GM12872 (cell line): ENCODE measurements around the gene CD109.

ENCODE experiments used
- TF ChIP-seq, protein P1 (sequence below): IDR thresholded peaks from 3 replicates; pipeline ENCODE4 v1.5.1; 2011; ENCODE audit warnings: low read depth, mild to moderate bottlenecking, low read length, moderate library complexity; ENCODE audit not compliant: insufficient read depth

Gene CD109

DNA sequence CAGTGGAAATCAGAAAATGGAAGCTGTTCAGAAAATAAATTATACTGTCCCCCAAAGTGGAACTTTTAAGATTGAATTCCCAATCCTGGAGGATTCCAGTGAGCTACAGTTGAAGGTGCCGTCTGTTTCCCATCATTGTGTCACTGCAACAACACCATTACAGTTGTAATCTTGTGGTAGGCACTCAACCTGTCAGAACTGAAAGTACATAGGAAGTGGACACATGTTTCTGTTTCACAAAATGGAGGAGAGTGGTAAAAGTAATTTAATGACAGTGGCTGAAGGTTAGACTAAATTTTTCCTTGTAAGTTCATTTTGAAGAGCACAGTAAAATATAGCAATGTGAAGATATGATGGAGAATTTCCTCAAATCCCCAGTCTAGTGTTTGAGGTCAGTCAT, 70.0 kb downstream of the CD109 start:
- TF ChIP-seq, protein P1, sequence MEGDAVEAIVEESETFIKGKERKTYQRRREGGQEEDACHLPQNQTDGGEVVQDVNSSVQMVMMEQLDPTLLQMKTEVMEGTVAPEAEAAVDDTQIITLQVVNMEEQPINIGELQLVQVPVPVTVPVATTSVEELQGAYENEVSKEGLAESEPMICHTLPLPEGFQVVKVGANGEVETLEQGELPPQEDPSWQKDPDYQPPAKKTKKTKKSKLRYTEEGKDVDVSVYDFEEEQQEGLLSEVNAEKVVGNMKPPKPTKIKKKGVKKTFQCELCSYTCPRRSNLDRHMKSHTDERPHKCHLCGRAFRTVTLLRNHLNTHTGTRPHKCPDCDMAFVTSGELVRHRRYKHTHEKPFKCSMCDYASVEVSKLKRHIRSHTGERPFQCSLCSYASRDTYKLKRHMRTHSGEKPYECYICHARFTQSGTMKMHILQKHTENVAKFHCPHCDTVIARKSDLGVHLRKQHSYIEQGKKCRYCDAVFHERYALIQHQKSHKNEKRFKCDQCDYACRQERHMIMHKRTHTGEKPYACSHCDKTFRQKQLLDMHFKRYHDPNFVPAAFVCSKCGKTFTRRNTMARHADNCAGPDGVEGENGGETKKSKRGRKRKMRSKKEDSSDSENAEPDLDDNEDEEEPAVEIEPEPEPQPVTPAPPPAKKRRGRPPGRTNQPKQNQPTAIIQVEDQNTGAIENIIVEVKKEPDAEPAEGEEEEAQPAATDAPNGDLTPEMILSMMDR, result no peak

DNA sequence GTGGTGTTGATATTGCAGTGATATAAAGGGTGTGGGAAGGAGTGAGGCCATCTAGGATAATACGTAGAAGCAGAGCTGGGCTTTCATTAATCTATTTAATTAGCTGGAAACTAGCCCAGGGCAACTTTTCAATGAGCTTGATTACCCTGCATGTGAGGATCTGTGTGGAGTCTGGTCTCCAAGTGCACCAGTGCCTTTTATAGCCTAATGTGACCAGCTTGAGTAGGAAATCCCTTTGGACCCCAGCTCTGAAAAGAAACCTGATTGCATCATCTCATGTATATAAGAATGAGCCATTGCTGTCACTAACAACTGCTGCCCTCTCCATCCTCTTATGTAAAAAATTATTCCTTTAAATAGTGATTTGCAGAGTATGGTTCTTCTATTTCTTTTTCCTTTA, 72.6 kb downstream of the CD109 start:
- TF ChIP-seq, protein P1, result no peak

DNA sequence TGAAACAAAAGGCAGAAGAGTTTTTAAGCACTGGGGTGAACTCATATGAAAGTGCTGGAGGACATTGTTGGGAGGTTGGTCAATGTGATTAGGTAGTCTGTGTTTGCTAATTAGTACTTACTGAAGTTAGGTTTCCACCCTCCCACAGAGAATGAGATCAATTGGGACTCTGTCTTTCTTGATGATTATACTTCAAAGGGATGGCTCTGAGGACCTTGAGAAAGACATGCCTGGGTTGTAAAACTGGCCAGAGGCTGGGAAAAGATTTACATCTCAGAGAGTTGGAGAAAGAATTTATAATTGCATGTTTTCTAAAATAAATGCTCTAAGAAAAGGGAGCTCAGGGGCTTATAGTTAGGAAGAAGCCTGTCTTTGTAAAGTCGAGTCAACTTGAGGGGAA, 74.0 kb downstream of the CD109 start:
- TF ChIP-seq, protein P1, result no peak

DNA sequence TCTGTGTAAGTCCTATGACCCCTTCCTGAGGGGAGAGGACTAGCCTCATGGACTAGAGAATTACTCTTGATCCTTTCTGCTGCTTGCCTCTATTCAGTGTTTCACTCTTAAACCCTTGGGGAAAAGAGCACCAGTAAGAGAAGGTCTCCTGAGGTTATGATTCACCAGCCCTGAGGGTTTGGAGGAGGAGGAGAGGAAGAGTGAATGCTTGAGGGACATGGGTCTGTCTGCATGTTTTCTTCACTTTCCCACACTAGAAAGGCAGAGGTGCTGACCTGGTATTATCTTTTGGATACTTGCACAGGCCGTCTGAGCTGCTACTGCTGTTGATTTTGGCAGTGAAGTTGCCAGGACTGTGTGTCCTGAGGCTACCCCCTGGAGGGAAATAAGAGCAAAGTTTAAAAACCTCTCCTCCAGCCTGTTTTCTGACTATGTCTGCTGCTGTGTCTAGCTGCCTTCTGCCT, 78.3 kb downstream of the CD109 start:
- TF ChIP-seq, protein P1, result no peak

DNA sequence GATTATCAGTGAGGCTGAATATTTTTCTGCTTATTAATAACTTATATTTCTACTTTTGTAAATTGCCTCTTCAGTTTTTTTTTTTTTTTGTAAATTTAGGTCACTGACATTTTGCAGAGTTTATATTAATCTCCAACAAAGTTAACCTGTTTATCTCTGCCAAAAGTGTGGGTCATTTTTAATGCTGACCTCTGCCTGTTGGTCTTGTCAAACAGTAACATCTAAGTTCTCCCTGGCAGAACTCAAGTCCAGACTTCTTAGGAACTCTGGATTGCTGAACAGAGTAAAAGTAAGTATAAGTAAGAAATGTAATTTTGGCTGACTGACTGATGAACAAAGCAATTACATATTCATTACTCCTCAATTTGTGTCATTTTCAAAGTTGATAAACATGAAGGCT, 83.9 kb downstream of the CD109 start:
- TF ChIP-seq, protein P1, result no peak

DNA sequence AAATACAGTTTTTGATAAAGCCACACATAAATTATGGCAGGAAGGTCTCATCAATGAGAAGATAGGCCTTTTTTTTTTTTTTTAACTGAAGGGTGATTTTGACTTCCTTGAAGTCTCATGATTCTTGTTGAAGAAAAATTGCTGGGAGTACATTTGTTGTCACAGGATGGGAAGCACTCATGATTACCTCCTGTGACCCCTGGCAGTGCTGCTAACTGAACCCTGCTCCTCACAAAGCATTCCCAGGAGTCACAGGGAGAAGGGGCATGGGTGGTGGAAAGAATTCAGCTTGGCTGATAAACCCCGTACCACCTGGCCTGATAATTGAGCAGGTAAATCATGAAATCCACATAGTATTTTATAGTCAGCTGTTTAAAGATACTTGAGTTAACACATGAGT, 86.9 kb downstream of the CD109 start:
- TF ChIP-seq, protein P1, result no peak

DNA sequence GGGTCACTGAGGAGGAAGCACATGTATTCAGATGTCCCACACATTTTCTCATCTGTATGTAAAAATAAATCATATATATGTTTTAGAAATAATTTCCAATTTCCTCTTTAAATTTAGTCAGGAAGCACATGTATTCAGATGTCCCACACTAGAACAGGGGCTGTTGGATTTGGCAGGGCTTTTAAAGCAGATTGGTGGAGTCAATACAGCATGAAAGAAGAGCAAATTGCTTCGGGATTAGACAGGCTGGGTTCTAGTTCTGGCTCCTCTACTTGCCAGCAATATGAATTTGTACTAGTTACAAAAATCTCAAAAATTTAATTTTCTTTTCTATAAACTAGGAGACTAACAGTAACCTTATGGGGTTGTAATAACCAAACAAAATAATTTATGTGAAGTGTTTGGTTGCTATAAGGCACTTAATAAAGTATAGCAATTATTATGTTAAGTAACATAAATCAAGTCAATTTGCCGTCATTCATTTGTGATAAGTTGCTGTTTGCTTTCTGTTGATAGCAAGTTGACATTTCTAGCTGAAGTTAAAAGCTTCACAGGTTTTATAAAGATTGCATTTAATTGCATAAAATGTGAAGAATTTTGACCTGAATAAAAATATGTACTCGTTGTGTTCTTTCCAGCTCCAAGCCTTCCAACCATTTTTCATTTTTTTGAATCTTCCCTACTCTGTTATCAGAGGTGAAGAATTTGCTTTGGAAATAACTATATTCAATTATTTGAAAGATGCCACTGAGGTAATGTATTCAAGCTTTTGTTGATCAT, 88.9 kb downstream of the CD109 start:
- TF ChIP-seq, protein P1, result no peak
